HL-60/S4 (cell line): ENCODE results near the gene FAM228B.
"Not testable (repeated sequence)": the region's sequence is repeated elsewhere in the genome, so short reads cannot be mapped to it uniquely, and the experiment has no call there.

Source experiments
- in situ Hi-C: fragments of 300-500 bp; cut with MboI; formaldehyde crosslinking; loops from 2 replicates; pipeline ENCODE4 v1.14.3; 2022; ENCODE audit warnings: low sequenced_read_pairs

Gene FAM228B

GRCh38 chr2:24123195-24123921, at the start of gene FAM228B, which contains the start of gene PFN4:
Gene FAM228B, plus strand, starts transcription at chr2:24123469. Its CDS starts 893 bp downstream, at chr2:24124362.
Gene PFN4, minus strand, starts transcription at chr2:24123334. Its CDS starts 799 bp downstream, at chr2:24122535.
- in situ Hi-C loops, result no loop called here

GRCh38 chr2:24073816-24074215, 49.5 kb upstream of the FAM228B start:
- in situ Hi-C loops, result no loop called here

GRCh38 chr2:24075259-24075658, 48.0 kb upstream of the FAM228B start:
- in situ Hi-C loops, result no loop called here

DNA sequence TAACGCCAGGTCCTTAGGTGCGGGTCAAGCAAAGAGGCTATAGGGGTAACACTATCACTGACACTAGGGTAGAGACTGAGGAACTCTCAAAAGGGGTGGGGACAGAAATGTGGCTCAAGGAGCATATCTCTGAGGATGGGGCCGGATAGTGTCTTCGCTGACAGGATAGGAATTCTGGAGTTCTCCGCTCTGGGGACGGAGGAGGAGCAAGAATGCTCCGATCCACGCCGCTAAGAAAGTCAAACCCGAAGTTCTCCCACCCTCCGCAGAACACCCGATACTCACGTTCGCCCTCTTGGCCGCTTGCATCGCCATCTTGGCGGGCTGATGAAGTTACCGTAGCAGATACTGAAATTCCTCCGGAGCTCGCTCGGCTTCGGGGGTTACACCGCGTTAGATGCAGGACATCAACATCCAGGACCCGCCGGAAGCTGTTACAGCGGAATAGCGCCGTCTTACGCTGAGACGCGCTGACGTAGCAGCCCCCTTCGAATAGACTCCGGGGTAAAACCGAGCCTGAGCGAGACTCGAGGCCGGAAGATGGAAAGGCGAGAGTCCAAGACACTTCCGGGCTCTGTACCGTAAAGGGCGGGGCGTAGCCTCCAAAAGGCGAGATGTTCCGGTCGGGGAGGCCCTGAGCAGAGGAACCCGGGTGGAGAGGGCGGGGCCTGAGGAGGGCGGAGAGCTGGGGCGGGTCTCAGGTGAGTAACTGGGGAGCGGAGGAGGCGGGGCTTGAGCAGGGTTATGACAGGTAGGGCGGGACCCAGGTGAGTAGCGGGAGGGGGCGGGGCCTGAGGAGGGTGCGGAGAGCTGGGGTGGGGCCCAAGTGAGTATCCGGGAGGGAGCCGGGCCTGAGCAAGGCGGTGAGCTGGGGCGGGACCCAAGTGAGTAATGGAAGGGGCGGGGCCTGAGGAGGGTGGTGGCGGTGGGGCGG, 47.1 kb upstream of the FAM228B start, which contains the start of gene SF3B6:
TSS of gene SF3B6 (minus strand) at position 412 of the 934 bp plus-strand sequence. CDS start at position 315, 97 bp downstream.
- in situ Hi-C loops, result no loop called here

- in situ Hi-C loops, result no loop called here
Observed at GRCh38 chr2:24076849-24077534, 46.3 kb upstream of the FAM228B start.

GRCh38 chr2:24077535-24077877, 45.8 kb upstream of the FAM228B start:
- in situ Hi-C loops, result no loop called here

DNA sequence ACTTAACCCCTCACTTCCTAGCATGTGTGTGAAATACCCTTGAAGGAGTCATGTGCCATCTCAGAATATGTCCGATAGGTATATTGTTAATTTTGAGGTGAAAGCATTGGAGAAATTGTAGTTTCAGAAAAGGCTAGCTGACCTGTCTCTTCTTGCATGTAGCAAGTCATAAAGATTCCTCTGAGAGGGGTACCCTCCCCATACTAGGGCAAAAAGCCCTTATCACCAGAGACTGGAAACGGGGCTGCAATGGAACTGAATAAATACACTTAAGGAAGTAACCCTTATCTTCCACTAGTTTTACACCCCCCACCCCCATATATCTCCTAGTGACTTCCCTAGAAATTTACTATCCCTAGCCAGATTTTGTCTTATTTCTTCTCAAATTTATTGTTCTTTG, 45.4 kb upstream of the FAM228B start:
- in situ Hi-C loops, result no loop called here

- in situ Hi-C loops, result no loop called here
Observed at GRCh38 chr2:24080701-24081100, 42.6 kb upstream of the FAM228B start.

- in situ Hi-C loops, result no loop called here
Observed at GRCh38 chr2:24082787-24083566, 40.3 kb upstream of the FAM228B start.

DNA sequence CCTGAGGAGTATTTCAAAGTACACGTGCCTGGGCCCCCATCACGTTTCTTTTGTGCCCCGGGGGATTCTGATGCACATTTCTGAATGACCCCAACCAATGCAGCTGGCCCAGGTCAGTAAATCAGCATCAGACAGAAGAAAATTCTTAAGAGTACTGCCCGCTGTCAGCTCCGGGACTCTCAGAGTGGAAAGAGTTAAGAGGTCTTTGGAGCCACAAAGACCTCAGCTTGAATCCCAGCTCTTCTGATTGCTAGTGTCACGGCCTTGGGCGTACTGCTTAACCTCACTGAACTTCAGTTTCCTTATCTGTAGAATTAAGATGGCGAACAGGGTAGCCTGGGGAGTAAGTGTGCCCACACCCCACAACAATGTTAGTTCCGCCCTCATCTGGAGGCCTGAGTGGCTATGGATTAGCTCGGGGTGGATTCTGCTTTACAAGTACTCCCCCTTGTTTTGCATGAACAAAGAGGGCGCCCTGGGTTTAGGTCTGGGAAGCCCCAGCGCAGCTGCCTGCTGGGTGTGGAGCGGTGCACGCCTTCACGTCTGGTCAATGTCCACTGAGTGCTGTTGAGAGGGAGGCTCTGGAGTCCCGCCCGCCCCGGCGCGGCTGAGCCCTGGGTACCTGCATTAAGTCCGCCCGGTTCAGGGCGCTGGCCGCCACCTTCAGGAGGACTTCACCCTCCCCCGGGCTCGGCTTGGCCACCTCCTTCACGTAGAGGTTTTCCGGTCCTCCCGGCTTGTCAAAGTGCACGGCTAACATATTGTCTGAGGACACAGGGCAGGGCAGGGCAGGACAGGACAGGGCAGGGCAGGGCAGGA, 39.5 kb upstream of the FAM228B start:
- in situ Hi-C loops, result no loop called here

DNA sequence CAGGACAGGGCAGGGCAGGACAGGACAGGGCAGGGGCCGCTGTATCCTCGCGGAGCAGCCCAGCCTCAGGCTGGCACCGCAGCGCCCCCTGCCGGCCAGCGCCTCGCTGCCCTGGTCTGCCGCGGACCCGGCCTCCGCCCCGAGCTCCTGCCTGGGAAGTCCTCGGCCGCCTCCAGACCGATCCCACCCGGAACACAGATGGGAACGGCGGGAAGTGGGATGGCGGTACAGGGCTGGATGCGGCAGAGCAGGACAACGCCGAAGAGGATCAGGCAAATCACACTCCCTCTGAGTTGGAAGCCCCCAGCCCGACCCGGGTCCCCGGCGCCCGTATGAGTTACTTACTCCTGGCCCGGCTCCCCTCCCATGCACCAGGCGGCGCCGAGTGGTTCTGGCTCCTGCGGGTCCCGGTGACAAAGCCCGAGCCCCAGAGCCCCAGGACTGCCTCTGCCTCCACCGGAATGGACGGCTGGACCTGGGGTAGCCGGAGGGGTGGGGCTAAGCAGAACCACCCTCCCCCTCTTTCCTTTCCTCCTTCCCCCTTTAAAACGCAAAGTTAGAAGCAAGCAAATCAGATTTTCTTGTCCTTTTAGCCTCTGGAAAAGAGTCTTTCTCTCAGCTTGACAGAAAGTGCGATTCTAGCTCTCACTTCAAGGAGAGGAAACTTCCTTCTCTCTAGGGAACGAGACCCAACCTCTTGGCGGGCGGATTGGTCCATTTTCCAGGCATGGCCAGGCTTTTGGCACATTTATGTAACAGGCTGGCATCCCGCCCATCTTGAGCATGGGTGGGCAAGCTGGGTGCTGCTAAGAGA, 38.7 kb upstream of the FAM228B start, which contains the start of gene TP53I3:
TSS of gene TP53I3 (minus strand) at position 449 of the 814 bp plus-strand sequence. CDS start 508 bp downstream, outside the sequence.
- in situ Hi-C loops, result no loop called here

DNA sequence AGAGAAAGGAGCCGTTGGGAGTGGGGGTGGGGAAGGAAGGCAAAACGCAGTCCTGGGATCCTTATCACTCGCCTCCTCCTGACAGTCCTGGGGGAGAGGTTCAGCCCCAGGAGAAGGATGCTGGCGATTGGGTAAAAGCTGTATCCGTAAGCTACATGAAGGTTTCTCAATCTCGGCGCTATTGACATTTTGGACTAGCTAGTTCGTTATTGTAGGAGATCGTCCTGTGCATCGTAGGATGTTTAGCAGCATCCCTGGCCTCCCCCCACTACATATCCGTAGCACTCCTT, 38.1 kb upstream of the FAM228B start:
- in situ Hi-C loops, result no loop called here

- in situ Hi-C loops, result no loop called here
Observed at GRCh38 chr2:24086241-24086640, 37.0 kb upstream of the FAM228B start.

- in situ Hi-C loops, result no loop called here
Observed at GRCh38 chr2:24087032-24087431, 36.2 kb upstream of the FAM228B start.

GRCh38 chr2:24088821-24089359, 34.4 kb upstream of the FAM228B start:
- in situ Hi-C loops, result no loop called here

- in situ Hi-C loops, result not testable (repeated sequence)
Observed at GRCh38 chr2:24093270-24093669, 30.0 kb upstream of the FAM228B start.

GRCh38 chr2:24095171-24095677, 28.0 kb upstream of the FAM228B start:
- in situ Hi-C loops, result not testable (repeated sequence)

GRCh38 chr2:24100732-24101131, 22.5 kb upstream of the FAM228B start:
- in situ Hi-C loops, result not testable (repeated sequence)
